Heart left ventricle (tissue), 13 donors: ENCODE results near the gene SORBS2.

ENCODE experiments used
- POLR2A ChIP-seq, 2 donors: fragments of 450-650 bp; IDR thresholded peaks; one replicate each; pipeline ENCODE4 v1.6.1; 2017; ENCODE audit warnings: antibody characterized with exemption in 2 of 2, mild to moderate bottlenecking in 2 of 2, moderate library complexity in 2 of 2
- TF ChIP-seq, protein P1 (sequence below), 12 donors: fragments of 200-600 bp; sonication (generic) in 4 of 12; IDR thresholded peaks; one replicate each; pipeline versions ENCODE4 v1.5.0 to v1.8.0; 2018 to 2022; ENCODE audit warnings: antibody characterized with exemption in 12 of 12, mild to moderate bottlenecking in 5 of 12
- donor health status: ischemic (EF 13 %, LVEDD 7.1; RV severe dilation, severe dysfunction).
- donor health status: DM: no; HTN: yes; CAD: no.
- donor health status: DM: no; HTN: no; CAD: no.
- donor health status: ischemic (EF 25% LVEDD 6.9; RV normal size, moderate dysfunction).
- donor health status: ischemic (EF 25% LVEDD 5.7; RV mildly dilated, moderate dysfunction).
- donor health status: ischemic (EF 35%, LVEDD 5.7; RV mildly dilated, moderate dysfunction).
- donor health status: nonischemic (EF 11% LVEDD 7.7; RV severe dilation, severe dysfunction).
- donor health status: DM: yes; HTN: yes; CAD: no.
- donor health status: PGD.
- donor health status: ischemic (EF 29% LVEDD 5.4; RV normal size, mild dysfunction).
- donor health status: nonischemic (EF 23%, LVEDD 6.1; RV moderate dilation, normal function).

- TF ChIP-seq, protein P1, sequence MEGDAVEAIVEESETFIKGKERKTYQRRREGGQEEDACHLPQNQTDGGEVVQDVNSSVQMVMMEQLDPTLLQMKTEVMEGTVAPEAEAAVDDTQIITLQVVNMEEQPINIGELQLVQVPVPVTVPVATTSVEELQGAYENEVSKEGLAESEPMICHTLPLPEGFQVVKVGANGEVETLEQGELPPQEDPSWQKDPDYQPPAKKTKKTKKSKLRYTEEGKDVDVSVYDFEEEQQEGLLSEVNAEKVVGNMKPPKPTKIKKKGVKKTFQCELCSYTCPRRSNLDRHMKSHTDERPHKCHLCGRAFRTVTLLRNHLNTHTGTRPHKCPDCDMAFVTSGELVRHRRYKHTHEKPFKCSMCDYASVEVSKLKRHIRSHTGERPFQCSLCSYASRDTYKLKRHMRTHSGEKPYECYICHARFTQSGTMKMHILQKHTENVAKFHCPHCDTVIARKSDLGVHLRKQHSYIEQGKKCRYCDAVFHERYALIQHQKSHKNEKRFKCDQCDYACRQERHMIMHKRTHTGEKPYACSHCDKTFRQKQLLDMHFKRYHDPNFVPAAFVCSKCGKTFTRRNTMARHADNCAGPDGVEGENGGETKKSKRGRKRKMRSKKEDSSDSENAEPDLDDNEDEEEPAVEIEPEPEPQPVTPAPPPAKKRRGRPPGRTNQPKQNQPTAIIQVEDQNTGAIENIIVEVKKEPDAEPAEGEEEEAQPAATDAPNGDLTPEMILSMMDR (IDR thresholded peaks at IDR 0.05) = no peak
- TF ChIP-seq POLR2A (IDR thresholded peaks at IDR 0.05) = no peak
These were observed 99.5 kb downstream of the SORBS2 start for GRCh38 chr4:185712350-185713024.
